ENCODE data around the gene TSBP1.
A peak's percentile ranks its signal among the peaks of the same experiment; 100 is the strongest.

The TSBP1 gene, protein sequence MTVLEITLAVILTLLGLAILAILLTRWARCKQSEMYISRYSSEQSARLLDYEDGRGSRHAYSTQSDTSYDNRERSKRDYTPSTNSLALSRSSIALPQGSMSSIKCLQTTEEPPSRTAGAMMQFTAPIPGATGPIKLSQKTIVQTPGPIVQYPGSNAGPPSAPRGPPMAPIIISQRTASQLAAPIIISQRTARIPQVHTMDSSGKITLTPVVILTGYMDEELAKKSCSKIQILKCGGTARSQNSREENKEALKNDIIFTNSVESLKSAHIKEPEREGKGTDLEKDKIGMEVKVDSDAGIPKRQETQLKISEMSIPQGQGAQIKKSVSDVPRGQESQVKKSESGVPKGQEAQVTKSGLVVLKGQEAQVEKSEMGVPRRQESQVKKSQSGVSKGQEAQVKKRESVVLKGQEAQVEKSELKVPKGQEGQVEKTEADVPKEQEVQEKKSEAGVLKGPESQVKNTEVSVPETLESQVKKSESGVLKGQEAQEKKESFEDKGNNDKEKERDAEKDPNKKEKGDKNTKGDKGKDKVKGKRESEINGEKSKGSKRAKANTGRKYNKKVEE

DNA sequence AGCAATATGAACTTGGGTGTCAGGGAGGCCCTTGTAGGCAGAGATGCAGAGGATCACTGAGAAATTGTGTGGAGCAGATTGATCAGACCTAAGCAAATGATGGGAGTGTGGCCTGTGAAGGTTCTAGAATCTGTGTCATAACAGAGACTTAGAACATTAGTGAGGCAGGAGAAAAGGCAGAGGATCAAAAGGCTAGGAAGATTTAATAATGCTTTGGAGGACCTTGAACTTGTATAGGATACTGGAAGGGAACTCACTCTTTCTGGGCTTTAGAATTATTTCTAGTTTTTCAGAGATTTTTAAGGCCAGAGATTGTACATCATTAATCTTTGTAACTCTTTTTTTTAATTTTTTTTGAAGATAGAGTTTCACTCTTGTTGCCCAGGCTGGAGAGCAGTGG is at the start of gene TSBP1:
TSS of gene TSBP1 (minus strand) at position 101 of the 400 bp plus-strand sequence. CDS start 197 bp downstream, outside the sequence.
- Mint-ChIP-seq H3K9me3 (no peaks in the 10 kb centered on the region), H3K4me3 (no peak within 1 kb of the TSS), H3K27ac (no peak within 1 kb of the TSS), H3K4me1 (ENCODE audit: low read depth) (no peaks in the 10 kb centered on the region), H3K36me3 (ENCODE audit: low read depth) (no peaks in the 10 kb centered on the region), H3K27me3 (peaks cover 31% of the 10 kb centered on the region)
- DNase-seq: no peak

DNA sequence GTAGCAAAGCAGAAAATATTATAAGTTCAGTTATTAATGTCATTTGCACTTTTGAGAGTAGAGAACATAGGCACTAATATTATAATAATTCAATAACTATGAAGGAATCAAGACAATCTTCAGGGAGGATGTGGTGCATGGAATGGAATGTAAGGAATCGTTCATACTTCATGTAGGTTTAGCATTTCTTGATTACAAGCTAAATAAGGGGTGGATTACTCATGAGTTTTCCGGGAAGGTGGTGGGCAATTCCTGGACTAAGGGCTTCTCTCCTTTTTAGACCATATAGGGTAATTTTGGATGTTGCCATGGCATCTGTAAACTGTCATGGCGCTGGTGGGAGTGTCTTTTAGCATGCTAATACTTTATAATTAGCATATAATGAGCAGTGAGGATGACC is 44.3 kb upstream of the TSBP1 start:
- no peak overlapping the region for H3K4me3 Mint-ChIP-seq
- H3K27ac Mint-ChIP-seq: no peak overlapping the region
- H3K9me3 Mint-ChIP-seq: no peaks in the 10 kb centered on the region
- DNase-seq: no peak
- peaks cover 56% of the 10 kb centered on the region for H3K27me3 Mint-ChIP-seq
- H3K36me3 Mint-ChIP-seq (ENCODE audit: low read depth): no peaks in the 10 kb centered on the region
- H3K4me1 Mint-ChIP-seq (ENCODE audit: low read depth): peaks cover 6% of the 10 kb centered on the region

DNA sequence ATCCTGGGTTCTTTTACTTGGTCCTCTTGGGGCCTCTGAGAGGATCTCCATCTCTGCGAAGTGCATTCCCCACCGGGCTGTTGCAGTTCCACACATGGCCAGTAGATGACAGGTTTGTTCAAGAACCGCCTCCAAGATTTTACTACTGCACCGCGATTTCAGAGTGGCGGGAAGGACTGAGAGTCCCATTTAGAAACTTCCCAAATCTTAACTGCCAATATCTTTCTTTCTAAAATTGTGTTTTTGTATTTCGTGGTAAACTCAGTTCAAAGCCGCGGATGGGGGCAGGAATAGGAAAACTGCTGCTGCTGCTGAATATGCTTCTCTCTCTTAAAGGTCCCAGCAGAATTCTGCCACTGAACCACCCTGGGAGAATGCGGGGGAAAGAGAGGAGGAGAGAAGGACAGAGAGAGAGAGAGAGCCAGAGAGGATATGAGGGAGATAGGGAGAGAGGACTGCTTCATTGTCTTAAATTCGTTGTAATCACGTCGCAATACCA is 43.9 kb upstream of the TSBP1 start:
- Mint-ChIP-seq H3K4me1 (ENCODE audit: low read depth) (peaks cover 6% of the 10 kb centered on the region), H3K4me3 (peak overlapping the region; percentile 54), H3K27me3 (peaks cover 58% of the 10 kb centered on the region), H3K27ac (no peak overlapping the region), H3K9me3 (no peaks in the 10 kb centered on the region), H3K36me3 (ENCODE audit: low read depth) (no peaks in the 10 kb centered on the region)
- peak; percentile 82 for DNase-seq

DNA sequence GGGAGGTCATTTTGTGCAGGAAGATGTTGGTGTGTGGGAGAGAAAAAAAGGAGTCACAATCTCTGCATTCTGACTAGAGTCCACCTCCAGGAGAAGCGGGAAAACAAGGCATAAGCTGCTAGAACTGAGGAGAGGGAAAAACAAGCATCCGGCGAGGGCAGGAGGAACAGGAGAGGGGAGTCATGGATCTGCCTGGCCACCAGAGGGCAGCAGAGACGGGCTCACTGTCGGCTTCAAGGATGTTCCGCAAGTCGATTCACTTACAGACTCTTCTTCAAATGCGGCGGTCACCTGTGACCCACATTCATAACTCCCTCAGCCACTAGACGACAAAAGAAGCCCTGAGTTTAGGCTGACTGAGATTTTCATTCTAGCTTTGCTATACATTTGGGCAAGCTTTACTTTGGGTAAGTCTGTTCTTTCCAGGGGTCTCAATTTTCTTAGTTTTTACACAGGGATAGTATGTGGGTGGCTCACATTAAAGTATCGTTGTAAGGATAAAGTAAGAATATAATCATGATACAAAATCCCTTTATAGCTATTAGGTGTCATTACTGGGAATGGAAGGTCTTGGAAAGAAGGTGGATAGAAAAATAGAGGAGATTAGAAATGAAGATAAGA is 41.8 kb upstream of the TSBP1 start:
- no peaks in the 10 kb centered on the region for H3K9me3 Mint-ChIP-seq
- H3K36me3 Mint-ChIP-seq (ENCODE audit: low read depth): no peaks in the 10 kb centered on the region
- DNase-seq: peak; percentile 89
- peaks cover 58% of the 10 kb centered on the region for H3K27me3 Mint-ChIP-seq
- peaks cover 10% of the 10 kb centered on the region for H3K4me1 Mint-ChIP-seq (ENCODE audit: low read depth)
- no peak overlapping the region for H3K4me3 Mint-ChIP-seq
- no peak overlapping the region for H3K27ac Mint-ChIP-seq

DNA sequence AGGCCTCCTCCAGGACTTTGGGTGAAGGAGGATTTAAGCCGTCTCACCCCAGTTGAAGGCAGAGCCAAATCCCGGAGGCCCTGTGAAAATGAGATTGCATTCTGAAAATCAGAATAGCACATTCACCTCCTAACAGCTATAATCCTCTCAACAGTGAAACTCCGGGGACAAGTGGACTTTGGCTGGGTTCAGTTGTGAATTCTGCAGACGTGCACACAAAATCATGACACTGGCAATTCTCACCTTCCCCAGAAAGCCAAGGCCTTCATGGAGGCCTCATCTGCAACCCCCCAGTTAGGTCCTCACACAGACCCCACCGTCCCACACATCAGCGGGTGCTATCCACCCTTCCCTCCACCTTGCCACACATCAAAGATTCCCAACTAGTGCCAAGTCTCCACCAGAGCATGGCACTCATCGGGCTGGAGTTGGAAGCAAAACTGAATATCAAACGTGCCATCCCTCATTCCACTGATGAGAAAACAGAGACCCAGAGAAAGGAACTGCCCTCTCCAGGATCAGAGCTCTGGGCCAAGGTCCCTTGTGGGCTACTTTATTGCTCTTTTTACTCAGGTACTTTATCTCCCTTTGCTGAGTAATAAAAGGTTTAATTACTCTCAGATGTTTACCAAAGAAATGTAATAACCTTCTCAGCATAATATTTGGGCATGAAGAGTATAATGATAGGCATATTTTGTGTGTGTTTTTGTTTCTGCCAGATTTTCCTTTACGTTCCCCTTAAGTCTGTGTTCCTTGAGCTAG is 40.0 kb upstream of the TSBP1 start:
- Mint-ChIP-seq H3K36me3 (ENCODE audit: low read depth) (no peaks in the 10 kb centered on the region), H3K4me3 (no peak overlapping the region), H3K9me3 (no peaks in the 10 kb centered on the region), H3K27me3 (peaks cover 70% of the 10 kb centered on the region), H3K27ac (no peak overlapping the region), H3K4me1 (ENCODE audit: low read depth) (peaks cover 12% of the 10 kb centered on the region)
- DNase-seq: no peak

DNA sequence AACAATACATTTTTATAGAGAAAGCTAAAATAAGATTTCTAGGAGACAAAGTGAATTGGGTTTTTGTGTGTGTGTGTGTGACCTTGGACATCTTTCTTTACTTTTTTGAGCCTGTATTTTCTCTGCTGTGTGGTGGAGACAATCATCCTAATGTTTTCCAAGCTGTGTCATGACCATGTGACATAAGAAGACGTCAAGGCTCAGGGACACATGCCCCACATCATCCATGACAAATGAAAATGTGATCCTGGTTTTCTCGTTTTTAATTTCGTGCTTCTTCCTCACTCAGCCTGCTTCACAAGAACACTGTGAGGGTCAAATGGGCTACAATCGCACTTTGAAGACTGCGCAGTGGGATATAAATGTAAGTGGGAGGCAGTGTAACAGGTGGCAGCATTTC is 39.2 kb upstream of the TSBP1 start:
- H3K9me3 Mint-ChIP-seq: no peaks in the 10 kb centered on the region
- H3K4me3 Mint-ChIP-seq: no peak overlapping the region
- no peaks in the 10 kb centered on the region for H3K36me3 Mint-ChIP-seq (ENCODE audit: low read depth)
- peaks cover 72% of the 10 kb centered on the region for H3K27me3 Mint-ChIP-seq
- H3K27ac Mint-ChIP-seq: no peak overlapping the region
- no peak for DNase-seq
- peaks cover 12% of the 10 kb centered on the region for H3K4me1 Mint-ChIP-seq (ENCODE audit: low read depth)

DNA sequence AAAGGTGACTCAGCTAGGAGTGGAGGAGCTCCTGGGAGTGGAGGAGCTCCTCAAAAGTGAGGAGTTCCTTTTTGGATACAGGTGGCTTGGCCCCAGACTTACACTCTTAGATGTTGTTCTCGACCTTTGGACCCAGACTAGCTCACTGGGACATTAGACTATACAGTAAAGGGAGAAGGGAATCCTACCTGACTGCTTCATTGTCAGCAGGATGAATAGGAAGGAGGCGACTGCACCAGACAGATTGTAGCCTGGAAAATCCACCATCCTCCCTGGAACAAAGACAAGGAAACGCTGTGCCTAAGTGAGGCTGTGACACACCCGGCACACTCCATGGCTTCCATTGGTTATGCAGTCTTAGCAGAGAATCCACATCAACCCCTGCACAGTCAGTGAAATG is 35.2 kb upstream of the TSBP1 start, which contains the start of gene BTNL2:
TSS of gene BTNL2 (minus strand) at position 325 of the 400 bp plus-strand sequence. CDS start at position 267, 58 bp downstream.
- Mint-ChIP-seq H3K27me3 (peaks cover 69% of the 10 kb centered on the region), H3K4me3 (no peak within 1 kb of the TSS), H3K4me1 (ENCODE audit: low read depth) (peaks cover 6% of the 10 kb centered on the region), H3K27ac (no peak within 1 kb of the TSS), H3K9me3 (no peaks in the 10 kb centered on the region), H3K36me3 (ENCODE audit: low read depth) (no peaks in the 10 kb centered on the region)
- no peak for DNase-seq

DNA sequence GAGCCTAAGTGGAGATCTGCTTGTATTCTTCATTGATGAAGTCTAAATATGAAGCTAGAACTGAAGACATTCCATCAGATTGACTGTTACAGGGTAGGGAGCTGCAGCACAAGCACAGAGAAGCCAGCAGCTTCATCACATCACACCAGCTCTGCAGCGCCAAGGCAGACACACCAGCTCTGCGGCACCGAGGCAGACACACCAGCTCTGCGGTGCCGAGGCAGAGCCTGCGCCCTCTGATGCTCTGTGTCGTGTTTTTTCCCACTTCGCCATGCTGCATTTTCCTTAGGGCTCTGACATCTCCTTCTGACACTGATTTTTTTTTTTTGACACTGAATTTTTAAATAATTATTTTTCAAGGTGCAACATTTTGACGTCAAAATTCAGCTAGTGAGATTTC is 34.5 kb upstream of the TSBP1 start:
- Mint-ChIP-seq H3K36me3 (ENCODE audit: low read depth) (no peaks in the 10 kb centered on the region), H3K27ac (no peak overlapping the region), H3K27me3 (peaks cover 70% of the 10 kb centered on the region), H3K4me3 (no peak overlapping the region), H3K9me3 (no peaks in the 10 kb centered on the region), H3K4me1 (ENCODE audit: low read depth) (peaks cover 6% of the 10 kb centered on the region)
- no peak for DNase-seq

DNA sequence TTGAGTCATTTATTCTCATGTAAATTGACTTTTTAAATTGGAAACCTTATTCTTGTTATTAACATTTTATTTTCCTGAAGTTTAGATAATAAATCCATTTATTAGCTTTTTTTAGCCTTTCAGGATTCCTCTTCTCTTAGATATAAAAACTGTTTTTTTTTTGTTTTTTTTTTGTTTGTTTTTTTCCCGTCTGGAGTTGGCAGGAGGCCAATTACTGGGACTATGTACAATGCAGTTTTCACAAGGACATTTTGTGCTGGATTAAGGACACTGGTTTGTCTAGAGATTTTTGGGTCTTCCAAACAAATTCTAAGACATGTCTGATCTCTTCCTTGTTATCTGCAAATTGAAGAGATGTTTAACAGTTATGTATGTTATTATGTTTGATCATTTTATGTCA is 34.0 kb upstream of the TSBP1 start:
- Mint-ChIP-seq H3K27me3 (peaks cover 67% of the 10 kb centered on the region), H3K9me3 (no peaks in the 10 kb centered on the region)

DNA sequence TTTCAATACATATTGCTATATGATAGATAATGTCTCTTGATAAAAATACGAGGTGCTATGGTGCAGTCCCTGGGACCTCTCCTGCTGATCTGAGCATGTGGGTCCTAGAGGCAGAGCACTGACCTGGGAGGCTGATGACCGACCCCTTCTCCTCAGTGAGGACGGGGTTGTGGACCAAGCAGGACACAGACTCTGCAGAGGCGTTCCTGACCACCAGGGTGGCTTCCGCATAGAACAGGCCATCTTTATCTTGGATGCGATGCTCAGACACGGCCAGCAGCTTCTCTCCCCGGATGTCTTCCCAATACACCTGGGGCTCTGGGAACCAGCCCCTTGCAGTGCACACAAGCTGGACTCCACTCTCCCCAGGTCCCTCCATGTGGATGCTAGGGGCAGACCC is 31.1 kb upstream of the TSBP1 start:
- Mint-ChIP-seq H3K4me3 (no peak overlapping the region), H3K36me3 (ENCODE audit: low read depth) (no peaks in the 10 kb centered on the region), H3K27me3 (peaks cover 69% of the 10 kb centered on the region), H3K4me1 (ENCODE audit: low read depth) (no peaks in the 10 kb centered on the region), H3K9me3 (no peaks in the 10 kb centered on the region), H3K27ac (no peak overlapping the region)
- no peak for DNase-seq

More for the DNA sequence above, 34.0 kb upstream of the TSBP1 start:
- Mint-ChIP-seq H3K4me3 (no peak overlapping the region), H3K4me1 (ENCODE audit: low read depth) (peaks cover 6% of the 10 kb centered on the region), H3K27ac (no peak overlapping the region), H3K36me3 (ENCODE audit: low read depth) (no peaks in the 10 kb centered on the region)
- no peak for DNase-seq

DNA sequence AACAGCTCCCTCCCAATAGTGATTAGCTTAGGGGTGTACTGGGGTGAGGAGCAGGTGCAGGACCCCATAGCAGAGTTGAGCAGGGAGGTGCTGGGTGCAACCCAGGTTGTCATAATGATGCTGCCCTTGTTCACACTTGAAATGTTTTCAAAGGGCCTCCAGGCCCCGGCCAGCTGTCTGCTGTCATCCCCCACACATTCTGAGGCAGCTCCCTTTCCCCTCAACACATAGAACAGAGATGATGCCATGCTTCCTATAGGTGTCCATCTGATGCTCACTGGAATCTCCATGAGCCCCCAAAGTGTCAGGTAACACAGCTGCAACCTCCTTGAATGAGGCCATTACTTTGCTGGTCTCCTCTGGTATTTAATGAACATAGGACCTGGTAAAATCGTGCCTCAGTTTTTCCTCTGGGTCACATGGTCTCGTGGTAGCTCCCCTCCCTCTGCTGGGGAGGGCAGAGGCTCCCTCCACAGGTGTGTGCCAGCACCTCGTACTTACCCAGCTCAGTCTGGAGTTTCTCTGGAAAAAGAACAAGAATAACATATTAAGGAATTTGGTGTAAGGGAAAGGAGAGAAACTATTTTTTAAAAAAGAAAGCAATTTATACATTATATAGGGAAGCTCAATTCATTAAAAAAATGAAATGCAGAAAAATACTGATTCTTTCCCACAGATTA is 29.7 kb upstream of the TSBP1 start:
- DNase-seq: no peak
- Mint-ChIP-seq H3K36me3 (ENCODE audit: low read depth) (no peaks in the 10 kb centered on the region), H3K27me3 (peaks cover 55% of the 10 kb centered on the region)

DNA sequence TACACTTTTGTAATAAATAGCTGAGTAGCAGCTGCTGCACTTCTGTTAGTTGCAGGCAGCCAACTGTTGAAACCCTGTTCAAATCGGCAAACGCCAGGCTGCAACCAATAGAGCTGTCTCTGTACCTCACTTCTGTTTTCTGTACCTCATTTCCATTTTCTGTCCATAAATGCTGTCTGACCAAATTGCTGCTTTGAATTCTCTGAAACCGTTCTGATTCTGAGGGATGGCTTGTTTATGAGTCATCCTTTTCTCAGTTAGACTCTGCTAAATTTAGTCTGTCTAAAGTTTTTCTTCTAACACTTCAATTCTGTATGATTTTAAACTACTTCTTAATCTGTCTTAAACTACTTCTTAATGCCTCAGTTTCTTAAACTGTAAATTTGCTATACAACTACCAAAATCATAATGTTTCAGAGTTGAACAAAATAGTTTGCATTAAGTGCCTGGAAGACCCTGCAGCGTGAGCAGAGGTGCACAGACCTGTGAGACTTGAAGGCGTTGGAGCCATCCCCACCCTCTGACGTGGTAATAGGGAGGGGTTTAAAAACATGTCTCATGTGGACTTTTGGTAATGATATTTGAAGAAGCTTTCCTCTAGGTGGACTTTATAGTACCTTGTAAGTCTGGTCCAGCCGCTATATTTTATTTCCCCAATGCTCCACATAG is 25.7 kb upstream of the TSBP1 start:
- Mint-ChIP-seq H3K4me3 (no peak overlapping the region), H3K4me1 (ENCODE audit: low read depth) (peaks cover 6% of the 10 kb centered on the region), H3K36me3 (ENCODE audit: low read depth) (no peaks in the 10 kb centered on the region), H3K9me3 (no peaks in the 10 kb centered on the region), H3K27me3 (peaks cover 47% of the 10 kb centered on the region), H3K27ac (no peak overlapping the region)
- DNase-seq: no peak

More for the DNA sequence above, 29.7 kb upstream of the TSBP1 start:
- Mint-ChIP-seq H3K4me3 (no peak overlapping the region), H3K9me3 (no peaks in the 10 kb centered on the region), H3K27ac (no peak overlapping the region), H3K4me1 (ENCODE audit: low read depth) (peaks cover 6% of the 10 kb centered on the region)

DNA sequence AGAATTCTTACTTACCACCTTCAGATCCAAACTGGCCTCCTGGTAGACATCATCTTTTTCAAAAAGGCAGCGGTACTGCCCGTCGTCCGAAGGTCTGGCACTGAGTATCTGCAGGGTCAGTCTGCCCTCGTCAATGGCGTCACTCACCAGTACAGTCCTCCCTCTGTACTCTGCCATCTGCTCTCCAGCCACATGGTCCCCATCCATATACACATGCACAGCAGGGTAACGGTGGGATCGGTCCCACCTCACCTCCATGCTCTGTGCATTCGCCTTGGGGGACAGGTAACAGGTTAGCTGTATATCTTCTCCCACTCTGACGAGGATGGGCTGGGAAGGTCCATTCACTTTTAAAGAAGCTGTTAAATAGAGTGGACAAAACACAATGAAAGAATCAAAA is 24.3 kb upstream of the TSBP1 start:
- Mint-ChIP-seq H3K27ac (no peak overlapping the region), H3K36me3 (ENCODE audit: low read depth) (no peaks in the 10 kb centered on the region), H3K9me3 (no peaks in the 10 kb centered on the region), H3K4me1 (ENCODE audit: low read depth) (peaks cover 6% of the 10 kb centered on the region), H3K27me3 (peaks cover 43% of the 10 kb centered on the region), H3K4me3 (no peak overlapping the region)
- DNase-seq: no peak
